IMR-90 (cell line): Measurements from ENCODE around the gene ANKRD1. TPM values are rescaled to one million over a fixed set of nuclear protein-coding genes. Genes with fewer than 3 reads are reported as not detected.

ENCODE experiments used
- ATAC-seq: fragments of 200-7000 bp; cut with Tn5 transposase; 2 replicates; pipeline ENCODE4 v1.9.1; 2020; ENCODE audit warnings: low read depth, mild to moderate bottlenecking, moderate library complexity
- BruUV-seq: library from RNA; stranded (reverse); fragments of 400-500 nt; replicated peaks from 2 replicates; lab custom pipeline; 2021; lab: Mats Ljungman, UMichigan
- CTCF ChIA-PET: fragments of 300-600 bp; formaldehyde crosslinking; extraction: SDS; loops from one replicate; lab custom pipeline; 2021; ENCODE audit warnings: antibody characterized with exemption; lab: Yijun Ruan, JAX
- POLR2A ChIA-PET: fragments of 300-600 bp; sonication (Branson Sonifier 250); formaldehyde crosslinking; loops from one replicate; lab custom pipeline; 2022; ENCODE audit warnings: antibody characterized with exemption; ENCODE audit not compliant: unreplicated experiment; lab: Charles Lee
- DNase-seq: peaks from one replicate; pipeline ENCODE4 v3.0.0; 2013
- H2AFZ ChIP-seq: replicated peaks from 2 replicates; pipeline ENCODE3; 2013; ENCODE audit warnings: low read length, mild to moderate bottlenecking; ENCODE audit not compliant: poor library complexity
- H2AK5ac ChIP-seq: 2 replicates; pipeline ENCODE4 v1.6.1; 2013; ENCODE audit warnings: low read depth, low read length, inconsistent platforms
- H2AK9ac ChIP-seq: replicated peaks from 2 replicates; pipeline ENCODE3; 2013; ENCODE audit warnings: mild to moderate bottlenecking, low read depth, low read length, moderate library complexity; ENCODE audit not compliant: poor library complexity
- H2BK120ac ChIP-seq: 2 replicates; pipeline ENCODE4 v1.6.1; 2013; ENCODE audit warnings: low read depth, low read length, inconsistent platforms
- H2BK15ac ChIP-seq: 3 replicates; pipeline ENCODE4 v1.6.1; 2013; ENCODE audit warnings: low read depth, low read length, inconsistent platforms
- H2BK20ac ChIP-seq: 2 replicates; pipeline ENCODE4 v1.6.1; 2013; ENCODE audit warnings: low read depth, mild to moderate bottlenecking, inconsistent platforms, low read length, moderate library complexity
- H2BK5ac ChIP-seq: 2 replicates; pipeline ENCODE4 v1.6.1; 2013; ENCODE audit warnings: mild to moderate bottlenecking, low read depth, low read length, inconsistent platforms; ENCODE audit not compliant: poor library complexity, severe bottlenecking
- H3K14ac ChIP-seq: replicated peaks from 2 replicates; pipeline ENCODE4 v1.6.1; 2013; ENCODE audit warnings: low read depth, low read length, inconsistent platforms
- H3K18ac ChIP-seq: 2 replicates; pipeline ENCODE4 v1.6.1; 2013; ENCODE audit warnings: low read depth, low read length, control low read depth
- H3K23ac ChIP-seq: 2 replicates; pipeline ENCODE4 v1.6.1; 2013; ENCODE audit warnings: low read depth, low read length, inconsistent platforms
- H3K27ac ChIP-seq: 2 replicates; pipeline ENCODE4 v1.5.1; 2013; ENCODE audit warnings: mild to moderate bottlenecking, control low read depth, low read length; ENCODE audit not compliant: insufficient read depth
- H3K27me3 ChIP-seq: 2 replicates; pipeline ENCODE4 v1.6.1; 2013; ENCODE audit warnings: low read length; ENCODE audit not compliant: control insufficient read depth, insufficient read depth
- H3K36me3 ChIP-seq: 2 replicates; pipeline ENCODE4 v1.6.1; 2013; ENCODE audit warnings: low read length, mixed read lengths; ENCODE audit not compliant: control insufficient read depth, insufficient read depth
- H3K4ac ChIP-seq: 2 replicates; pipeline ENCODE4 v1.6.1; 2013; ENCODE audit warnings: low read depth, low read length, inconsistent platforms
- H3K4me1 ChIP-seq: 2 replicates; pipeline ENCODE4 v1.6.1; 2013; ENCODE audit warnings: low read length, mixed read lengths; ENCODE audit not compliant: control insufficient read depth, insufficient read depth
- H3K4me2 ChIP-seq: 2 replicates; pipeline ENCODE4 v1.6.1; 2013; ENCODE audit warnings: low read depth, mild to moderate bottlenecking, control low read depth, low read length, moderate library complexity
- H3K4me3 ChIP-seq: 2 replicates; pipeline ENCODE4 v1.5.1; 2013; ENCODE audit warnings: low read depth, mild to moderate bottlenecking, control low read depth, low read length, moderate library complexity; ENCODE audit not compliant: insufficient read depth
- H3K56ac ChIP-seq: 2 replicates; pipeline ENCODE4 v1.6.1; 2013; ENCODE audit warnings: low read length, inconsistent platforms; ENCODE audit not compliant: insufficient read depth; ENCODE audit errors: extremely low read depth
- H3K79me1 ChIP-seq, 2 experiments: 2 replicates each; pipeline ENCODE4 v1.6.1; 2013; ENCODE audit warnings: low read length in 2 of 2, inconsistent platforms in 1 of 2, low read depth in 1 of 2
- H3K9ac ChIP-seq: 2 replicates; pipeline ENCODE4 v1.6.1; 2013; ENCODE audit warnings: low read depth, low read length, control low read depth
- H3K9me1 ChIP-seq: 2 replicates; pipeline ENCODE4 v1.6.1; 2013; ENCODE audit warnings: low read length, inconsistent platforms; ENCODE audit not compliant: insufficient read depth
- H3K9me3 ChIP-seq: 2 replicates; pipeline ENCODE4 v1.6.1; 2013; ENCODE audit warnings: low read length; ENCODE audit not compliant: control insufficient read depth, insufficient read depth
- H4K20me1 ChIP-seq: 2 replicates; pipeline ENCODE4 v1.6.1; 2013; ENCODE audit warnings: low read length, inconsistent platforms; ENCODE audit not compliant: insufficient read depth
- H4K5ac ChIP-seq: 2 replicates; pipeline ENCODE4 v1.6.1; 2013; ENCODE audit warnings: mild to moderate bottlenecking, low read depth, low read length, control low read depth
- H4K8ac ChIP-seq, 2 experiments: 2 replicates each; pipeline ENCODE4 v1.6.1; 2013; ENCODE audit warnings: low read depth in 2 of 2, low read length in 2 of 2, control low read depth in 1 of 2, inconsistent platforms in 1 of 2
- H4K91ac ChIP-seq: 2 replicates; pipeline ENCODE4 v1.6.1; 2013; ENCODE audit warnings: low read depth, low read length, inconsistent platforms; ENCODE audit not compliant: insufficient read depth
- MAFK ChIP-seq: IDR thresholded peaks from 2 replicates; pipeline ENCODE4 v1.6.1; 2012; ENCODE audit warnings: low read depth, low read length, improper control_type of control experiment
- MAZ ChIP-seq: IDR thresholded peaks from 2 replicates; pipeline ENCODE4 v1.6.1; 2012; ENCODE audit warnings: low read depth, mild to moderate bottlenecking, low read length, improper control_type of control experiment, moderate library complexity, borderline replicate concordance
- RCOR1 ChIP-seq: IDR thresholded peaks from 2 replicates; pipeline ENCODE4 v1.6.1; 2012; ENCODE audit warnings: mild to moderate bottlenecking, low read length, improper control_type of control experiment; ENCODE audit not compliant: insufficient replicate concordance
- RFX5 ChIP-seq: IDR thresholded peaks from 2 replicates; pipeline ENCODE4 v1.8.0; 2012; ENCODE audit warnings: low read depth, mild to moderate bottlenecking, low read length, moderate library complexity
- SMC3 ChIP-seq: fragments of 150-350 bp; IDR thresholded peaks from 2 replicates; pipeline ENCODE4 v1.6.1; 2016; ENCODE audit warnings: low read depth, mild to moderate bottlenecking, antibody characterized with exemption, low read length, moderate library complexity
- WGBS, 2 experiments: methylation state at CpG; one replicate each; pipeline versions ENCODE4 v1.1.5 to v1.1.7; 2013; ENCODE audit warnings: missing lambda C conversion rate in 2 of 2; ENCODE audit not compliant: insufficient read length in 1 of 2; ENCODE audit errors: extremely low coverage in 2 of 2; 5-methylcytosine and 5-hydroxymethylcytosine counted together
- dilution Hi-C: fragments of 300-500 bp; cut with HindIII; formaldehyde crosslinking; loops from one replicate; pipeline ENCODE4 v1.14.3; 2018; ENCODE audit warnings: low sequenced_read_pairs; ENCODE audit not compliant: unreplicated experiment
- in situ Hi-C: fragments of 300-500 bp; cut with MboI; formaldehyde crosslinking; loops from 3 replicates; pipeline ENCODE4 v1.14.3; 2019; ENCODE audit warnings: low sequenced_read_pairs, inconsistent platforms, mixed read lengths
- intact Hi-C: fragments of 100-400 bp; cut with micrococcal nuclease; formaldehyde crosslinking; loops from 2 replicates; pipeline ENCODE4 v1.10.0; 2022
- polyA plus RNA-seq, 3 experiments: library from polyadenylated mRNA; depleted of rRNA; stranded (reverse); fragments of >200 nt; gene quantifications; 2 replicates each; pipeline ENCODE4 v1.2.3, GENCODE V29; 2012; ENCODE audit warnings: low replicate concordance in 1 of 3
- total RNA-seq: library from RNA; depleted of rRNA; stranded (reverse); fragments of >200 nt; gene quantifications from 2 replicates; pipeline ENCODE4 v1.2.3, GENCODE V29; 2012
- TF ChIP-seq, protein P1 (sequence below): fragments of 150-350 bp; IDR thresholded peaks from 2 replicates; pipeline ENCODE4 v1.6.1; 2016; ENCODE audit warnings: low read depth, mild to moderate bottlenecking, low read length, moderate library complexity, borderline replicate concordance

The ANKRD1 gene
- total and polyA plus RNA-seq, 2 of the 4 experiments (the other 2 are of a cell fraction) = 7.4 to 10.8 TPM

GRCh38 chr10:90879062-90879461 lies 41.8 kb downstream of the ANKRD1 start:
- in situ Hi-C loops = no loop called here
- no peak overlapping the region for H3K4me2 ChIP-seq
- CTCF ChIA-PET = interaction anchor here (0.6 to 2.1 kb wide), 9 partner anchors 7 to 1478 kb away, joined by 3 to 8 read pairs (median 5); partner anchors contain the start of genes RPP30 and TNKS2

More at GRCh38 chr10:90879062-90879461, 41.8 kb downstream of the ANKRD1 start:
- Histone ChIP-seq H3K4me1 (no peaks in the 10 kb centered on the region), H4K5ac (no peak overlapping the region), H3K18ac (no peak overlapping the region), H4K8ac (no peak overlapping the region), H3K36me3 (peaks cover 15% of the 10 kb centered on the region), H2AK9ac (no peak overlapping the region), H2AFZ (no peak overlapping the region), H4K20me1 (no peaks in the 10 kb centered on the region), H3K9me1 (no peaks in the 10 kb centered on the region), H3K14ac (no peak overlapping the region), H3K9me3 (no peaks in the 10 kb centered on the region), H2BK20ac (no peak overlapping the region), H2AK5ac (no peak overlapping the region), H3K79me1 (0 out of 4 replicates have a peak, but pooled peaks cover 0 to 2% of the 10 kb centered on the region in 2 experiments), H3K27me3 (no peaks in the 10 kb centered on the region), H3K9ac (no peak overlapping the region), H2BK120ac (no peak overlapping the region), H3K27ac (no peak overlapping the region), H2BK15ac (no peak overlapping the region), H2BK5ac (no peak overlapping the region), H3K23ac (no peak overlapping the region), H3K56ac (no peak overlapping the region), H4K91ac (no peak overlapping the region), H3K4ac (no peak overlapping the region), H3K4me3 (no peak overlapping the region)
- TF ChIP-seq, protein P1, sequence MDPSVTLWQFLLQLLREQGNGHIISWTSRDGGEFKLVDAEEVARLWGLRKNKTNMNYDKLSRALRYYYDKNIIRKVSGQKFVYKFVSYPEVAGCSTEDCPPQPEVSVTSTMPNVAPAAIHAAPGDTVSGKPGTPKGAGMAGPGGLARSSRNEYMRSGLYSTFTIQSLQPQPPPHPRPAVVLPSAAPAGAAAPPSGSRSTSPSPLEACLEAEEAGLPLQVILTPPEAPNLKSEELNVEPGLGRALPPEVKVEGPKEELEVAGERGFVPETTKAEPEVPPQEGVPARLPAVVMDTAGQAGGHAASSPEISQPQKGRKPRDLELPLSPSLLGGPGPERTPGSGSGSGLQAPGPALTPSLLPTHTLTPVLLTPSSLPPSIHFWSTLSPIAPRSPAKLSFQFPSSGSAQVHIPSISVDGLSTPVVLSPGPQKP = no peak
- TF ChIP-seq RCOR1 = no peak
- TF ChIP-seq MAZ = no peak
- TF ChIP-seq RFX5 = no peak
- TF ChIP-seq MAFK = no peak
- no peak for TF ChIP-seq SMC3
- ATAC-seq (no peak), DNase-seq (no peak)
- POLR2A ChIA-PET = no interaction called here
- BruUV-seq = no TSS peak
- no CpG with 5 or more reads among the region's 2 CpGs for WGBS, 2 experiments
- dilution Hi-C loops (loop anchor here (25.0 kb wide), 1 partner anchor 383 kb away; no protein-coding TSS in a partner anchor), intact Hi-C loops (no loop called here)
